Fibroblast of lung (primary cell): Measurements from ENCODE around the gene PRR14L. TPM values are rescaled to one million over a fixed set of nuclear protein-coding genes. Genes with fewer than 3 reads are reported as not detected.
A peak's percentile ranks its signal among the peaks of the same experiment; 100 is the strongest.

ENCODE experiments used
- DNase-seq, 2 donors: peaks; one replicate each; pipeline versions ENCODE4 v3.0.0 to v3.0.0-alpha.2; 2010; ENCODE audit warnings: low read depth in 2 of 2
- H2AFZ ChIP-seq: 2 replicates; pipeline ENCODE4 v1.5.1; 2012; ENCODE audit warnings: low read length, control low read depth, inconsistent platforms
- H3K27ac ChIP-seq: 2 replicates; pipeline ENCODE4 v1.5.1; 2011; ENCODE audit warnings: low read length, control low read depth; ENCODE audit not compliant: insufficient read depth
- H3K27me3 ChIP-seq: 2 replicates; pipeline ENCODE4 v1.5.1; 2011; ENCODE audit warnings: mild to moderate bottlenecking, low read length; ENCODE audit not compliant: control insufficient read depth, insufficient read depth
- H3K36me3 ChIP-seq: 2 replicates; pipeline ENCODE4 v1.5.1; 2011; ENCODE audit warnings: low read length; ENCODE audit not compliant: control insufficient read depth, insufficient read depth
- H3K4me1 ChIP-seq: 2 replicates; pipeline ENCODE4 v1.5.1; 2011; ENCODE audit warnings: low read length; ENCODE audit not compliant: control insufficient read depth, insufficient read depth; ENCODE audit errors: extremely low read depth
- H3K4me2 ChIP-seq: 2 replicates; pipeline ENCODE4 v1.5.1; 2011; ENCODE audit warnings: low read length, control low read depth; ENCODE audit not compliant: insufficient read depth; ENCODE audit errors: extremely low read depth
- H3K4me3 ChIP-seq, 4 experiments: fragments of 200-600 bp in 1 of 4; sonication (generic) in 1 of 4; replicated peaks in 1 of 4; 2 replicates each; pipeline ENCODE4 v1.5.1; 2011 to 2016; ENCODE audit warnings: low read length in 4 of 4, low read depth in 3 of 4, mild to moderate bottlenecking in 3 of 4, control low read depth in 2 of 4, inconsistent platforms in 1 of 4, mixed read lengths in 1 of 4; ENCODE audit not compliant: insufficient read depth in 1 of 4; ENCODE audit errors: control extremely low read depth in 1 of 4
- H3K79me2 ChIP-seq: 2 replicates; pipeline ENCODE4 v1.5.1; 2012; ENCODE audit warnings: mild to moderate bottlenecking, low read length, inconsistent platforms; ENCODE audit not compliant: control insufficient read depth, insufficient read depth
- H3K9ac ChIP-seq: 2 replicates; pipeline ENCODE4 v1.5.1; 2011; ENCODE audit warnings: mild to moderate bottlenecking, low read length, control low read depth; ENCODE audit not compliant: insufficient read depth
- H3K9me3 ChIP-seq: 2 replicates; pipeline ENCODE4 v1.5.1; 2012; ENCODE audit warnings: low read depth, low read length; ENCODE audit not compliant: control insufficient read depth, insufficient read depth
- H4K20me1 ChIP-seq: 2 replicates; pipeline ENCODE4 v1.5.1; 2011; ENCODE audit warnings: low read length; ENCODE audit not compliant: control insufficient read depth, insufficient read depth; ENCODE audit errors: extremely low read depth
- CTCF ChIP-seq, 2 donors: IDR thresholded peaks in 1 of 2; conservative IDR thresholded peaks in 1 of 2; 1 replicate in 1 of 2; 2 replicates in 1 of 2; pipeline ENCODE4 v1.5.1; 2011 to 2012; ENCODE audit warnings: low read length in 2 of 2, control low read depth in 1 of 2, inconsistent platforms in 1 of 2, low read depth in 1 of 2, mild to moderate bottlenecking in 1 of 2
- EZH2 ChIP-seq: IDR thresholded peaks from 2 replicates; pipeline ENCODE4 v1.5.1; 2012; ENCODE audit warnings: low read length, control low read depth, mild to moderate bottlenecking; ENCODE audit errors: missing control alignments
- polyA plus RNA-seq, 2 donors: library from polyadenylated mRNA; depleted of rRNA in 1 of 2; stranded (reverse) in 1 of 2; unstranded in 1 of 2; fragments of >200 nt; gene quantifications; 2 replicates each; pipeline ENCODE4 v1.2.1, GENCODE V29; 2011 to 2012; ENCODE audit warnings: missing spikeins in 1 of 2
- total RNA-seq: library from RNA; depleted of rRNA; stranded (reverse); fragments of >200 nt; gene quantifications from 2 replicates; pipeline ENCODE4 v1.2.1, GENCODE V29; 2014

Gene PRR14L
- total and polyA plus RNA-seq, 2 donors (not counting 1 experiment from before 2014, with no cell fraction given) = 14.4 to 17.3 TPM

- DNase-seq = peak in 1 of 2 donors; percentile 20
- no peak overlapping the region for H3K9ac ChIP-seq
- no peaks in the 10 kb centered on the region for H3K36me3 ChIP-seq
- peaks cover 10% of the 10 kb centered on the region for H3K4me1 ChIP-seq
- TF ChIP-seq CTCF (conservative IDR thresholded peaks at IDR 0.05 in 1 of 2, IDR thresholded peaks at IDR 0.05 in 1 of 2; ENCODE audit: low read depth in 1 of 2, low read length in 2 of 2) (no peak), EZH2 (no peak)
- peak overlapping the region; percentile 88 to 99 (median 92) for H3K4me3 ChIP-seq
- peaks cover 43% of the 10 kb centered on the region for H3K79me2 ChIP-seq
- no peak overlapping the region for H3K27ac ChIP-seq
- H3K9me3 ChIP-seq = no peaks in the 10 kb centered on the region
- peak overlapping the region; percentile 88 for H3K4me2 ChIP-seq
- H3K27me3 ChIP-seq = no peaks in the 10 kb centered on the region
- no peaks in the 10 kb centered on the region for H4K20me1 ChIP-seq
- no peak overlapping the region for H2AFZ ChIP-seq
Measured at GRCh38 chr22:31748490-31748889, 1.4 kb downstream of the PRR14L start.

GRCh38 chr22:31747441-31747840, 2.5 kb downstream of the PRR14L start:
- H3K4me3 ChIP-seq = peak overlapping the region in 2 of 4 experiments; percentile 7 to 99
- no peak overlapping the region for H3K4me2 ChIP-seq

GRCh38 chr22:31743871-31744270, 6.1 kb downstream of the PRR14L start:
- H4K20me1 ChIP-seq = no peaks in the 10 kb centered on the region
- no peak overlapping the region for H3K27ac ChIP-seq
- no peak overlapping the region for H3K4me2 ChIP-seq
- H3K9me3 ChIP-seq = no peaks in the 10 kb centered on the region
- peaks cover 54% of the 10 kb centered on the region for H3K79me2 ChIP-seq
- H3K9ac ChIP-seq = no peak overlapping the region
- no peak overlapping the region for H3K4me3 ChIP-seq
- no peak overlapping the region for H2AFZ ChIP-seq
- H3K27me3 ChIP-seq = no peaks in the 10 kb centered on the region
- no peak for TF ChIP-seq CTCF (conservative IDR thresholded peaks at IDR 0.05 in 1 of 2, IDR thresholded peaks at IDR 0.05 in 1 of 2; ENCODE audit: low read depth in 1 of 2, low read length in 2 of 2)
- TF ChIP-seq EZH2 = no peak
- H3K36me3 ChIP-seq = no peaks in the 10 kb centered on the region
- H3K4me1 ChIP-seq = no peaks in the 10 kb centered on the region
- no peak for DNase-seq

More at GRCh38 chr22:31747441-31747840, 2.5 kb downstream of the PRR14L start:
- H3K9ac ChIP-seq = no peak overlapping the region
- no peaks in the 10 kb centered on the region for H4K20me1 ChIP-seq
- no peaks in the 10 kb centered on the region for H3K27me3 ChIP-seq
- H3K79me2 ChIP-seq = peaks cover 51% of the 10 kb centered on the region
- peaks cover 3% of the 10 kb centered on the region for H3K4me1 ChIP-seq
- no peaks in the 10 kb centered on the region for H3K9me3 ChIP-seq
- TF ChIP-seq CTCF (conservative IDR thresholded peaks at IDR 0.05 in 1 of 2, IDR thresholded peaks at IDR 0.05 in 1 of 2; ENCODE audit: low read depth in 1 of 2, low read length in 2 of 2) = no peak
- no peak for DNase-seq
- H3K36me3 ChIP-seq = no peaks in the 10 kb centered on the region
- no peak overlapping the region for H3K27ac ChIP-seq
- H2AFZ ChIP-seq = no peak overlapping the region
